ENCODE results near the gene TCN2.
"Not testable (repeated sequence)": the region's sequence is repeated elsewhere in the genome, so short reads cannot be mapped to it uniquely, and the experiment has no call there.

Gene TCN2

DNA sequence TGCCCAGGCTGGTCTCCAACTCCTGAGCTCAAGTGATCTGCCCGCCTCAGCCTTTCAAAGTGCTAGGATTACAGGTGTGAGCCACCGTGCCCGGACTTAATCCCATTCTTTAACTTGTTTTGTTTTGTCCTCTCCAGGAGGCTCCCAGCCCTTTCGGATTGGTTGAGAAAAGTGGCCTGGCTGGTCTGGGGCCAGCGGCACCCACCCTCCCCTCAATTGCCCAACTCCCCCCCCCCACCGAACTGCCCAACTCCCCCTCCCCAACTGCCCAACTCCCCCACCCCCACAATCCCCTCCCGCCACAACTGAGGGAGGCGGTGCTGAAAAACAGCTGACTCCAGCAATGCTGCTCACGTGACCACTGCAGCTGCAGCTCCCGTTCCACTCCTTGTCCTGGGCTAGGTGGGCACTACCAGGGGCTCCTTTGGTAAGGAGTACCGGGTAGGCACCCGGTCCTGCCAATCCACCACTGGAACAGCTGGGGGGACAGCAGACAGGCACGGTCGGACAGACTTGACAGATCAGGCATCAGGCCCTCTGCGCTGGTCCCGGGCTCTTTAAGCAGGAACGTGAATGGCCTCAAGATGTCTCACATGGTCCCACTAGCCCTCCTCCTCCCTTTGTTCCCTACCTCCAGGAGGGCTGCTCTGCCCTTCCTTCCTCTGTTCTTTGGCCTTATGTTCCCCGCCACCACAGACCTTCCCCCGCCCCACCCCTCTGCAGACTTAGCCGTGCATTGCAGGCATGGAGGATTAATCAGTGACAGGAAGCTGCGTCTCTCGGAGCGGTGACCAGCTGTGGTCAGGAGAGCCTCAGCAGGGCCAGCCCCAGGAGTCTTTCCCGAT lies at the start of gene TCN2:
TSS of gene TCN2 (plus strand) at position 720 of the 845 bp plus-strand sequence. CDS start 158 bp downstream, outside the sequence.
- peak; percentile 66 for DNase-seq

DNA sequence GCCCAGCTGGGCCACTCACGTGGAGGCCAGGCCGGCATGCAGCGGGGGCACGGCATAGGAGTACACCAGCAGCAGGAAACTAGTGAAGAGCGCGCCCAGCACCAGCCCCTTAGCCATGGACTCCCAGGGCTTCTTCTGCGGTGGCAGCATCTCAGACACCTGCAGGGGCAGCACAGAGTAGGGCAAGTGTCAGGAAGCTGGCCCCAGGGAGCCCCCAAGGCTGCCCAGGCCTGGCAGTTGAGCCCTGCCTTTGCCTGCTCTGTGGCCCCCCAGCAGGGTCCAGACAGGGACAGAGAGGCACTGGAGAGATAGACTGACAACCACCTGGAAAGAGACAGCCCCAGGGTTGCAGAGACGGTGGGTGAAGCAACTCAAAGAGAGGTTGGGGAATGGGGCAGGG lies 49.7 kb upstream of the TCN2 start:
- no peak for DNase-seq

DNA sequence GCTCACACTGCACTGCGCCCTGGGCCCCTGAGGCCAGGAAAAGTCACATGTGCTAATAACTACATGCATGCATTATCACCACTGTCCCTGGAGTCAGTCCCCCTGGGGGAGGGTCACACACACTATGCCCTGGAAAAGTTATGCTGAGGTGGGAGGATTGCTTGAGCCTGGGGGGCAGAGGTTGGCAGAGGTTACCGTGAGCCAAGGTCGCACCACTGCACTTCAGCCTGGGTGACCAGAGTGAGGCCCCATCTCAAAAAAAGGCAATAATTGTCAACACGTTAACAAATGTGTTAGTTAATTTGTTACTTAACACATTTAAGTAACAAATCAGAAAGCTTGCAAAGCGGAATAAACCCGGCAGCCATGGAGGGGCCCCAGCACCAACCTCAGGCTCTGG lies 47.1 kb upstream of the TCN2 start:
- no peak for DNase-seq

DNA sequence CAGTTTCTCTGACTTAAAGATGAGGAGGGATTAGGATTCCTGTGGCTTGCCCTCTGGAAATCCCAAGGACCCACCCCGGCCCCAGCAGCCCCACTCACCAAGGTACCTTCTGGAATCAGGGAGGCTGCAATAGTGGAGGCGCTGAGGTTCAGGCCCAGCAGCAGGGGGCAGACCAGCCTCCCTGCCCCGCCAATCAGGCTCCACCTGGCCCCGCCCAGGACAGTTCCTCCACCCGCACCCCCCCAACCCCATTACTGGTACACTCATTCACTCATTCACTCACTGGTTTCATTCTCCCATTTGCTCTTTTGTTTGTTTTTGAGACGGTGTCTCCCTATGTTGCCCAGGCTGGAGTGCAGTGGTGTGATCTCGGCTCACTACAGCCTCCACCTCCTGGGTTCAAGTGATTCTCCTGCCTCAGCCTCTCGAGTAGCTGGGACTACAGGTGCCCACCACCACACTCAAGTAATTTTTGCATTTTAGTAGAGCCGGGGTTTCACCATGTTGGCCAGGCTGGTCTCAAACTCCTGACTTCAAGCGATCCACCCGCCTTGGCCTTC lies 46.3 kb upstream of the TCN2 start:
- DNase-seq, result not testable (repeated sequence)

DNA sequence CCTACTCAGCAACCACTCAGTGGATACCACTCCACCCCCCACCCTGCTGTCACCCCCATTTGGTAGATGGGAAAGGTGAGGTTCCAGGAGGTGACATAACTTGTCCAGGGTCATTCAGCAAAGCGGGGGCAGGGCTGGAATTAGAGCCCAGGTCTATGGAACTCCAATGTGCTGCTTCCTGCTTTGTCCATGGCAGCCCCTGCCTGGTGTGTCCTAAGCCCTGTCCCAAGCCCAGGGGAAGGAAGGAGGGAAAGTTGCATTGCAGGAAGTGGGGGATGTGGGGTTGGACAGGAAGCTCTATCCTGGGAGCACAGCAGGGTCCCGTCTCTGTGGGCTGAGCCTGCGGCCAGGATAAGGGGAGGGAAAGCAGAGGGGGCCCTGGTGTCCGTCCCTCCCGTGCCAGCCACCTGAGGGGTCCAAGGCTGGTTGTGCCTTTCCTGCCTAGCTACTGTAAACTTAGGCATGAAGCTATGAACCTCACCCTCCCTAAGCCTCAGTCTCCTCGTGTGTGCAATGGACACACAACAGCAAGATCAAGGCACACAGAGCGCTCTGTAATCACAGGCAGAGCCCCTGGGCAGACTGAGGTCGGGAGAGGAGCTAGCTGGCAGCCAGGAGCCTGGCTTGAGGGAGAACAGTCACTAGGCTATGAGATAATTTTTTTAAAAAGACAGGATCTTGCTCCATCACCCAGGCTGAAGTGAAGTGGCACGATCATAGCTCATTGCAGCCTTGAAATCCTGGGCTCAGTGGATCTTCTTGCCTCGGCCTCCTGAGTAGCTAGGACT lies 45.4 kb upstream of the TCN2 start:
- DNase-seq, result no peak

DNA sequence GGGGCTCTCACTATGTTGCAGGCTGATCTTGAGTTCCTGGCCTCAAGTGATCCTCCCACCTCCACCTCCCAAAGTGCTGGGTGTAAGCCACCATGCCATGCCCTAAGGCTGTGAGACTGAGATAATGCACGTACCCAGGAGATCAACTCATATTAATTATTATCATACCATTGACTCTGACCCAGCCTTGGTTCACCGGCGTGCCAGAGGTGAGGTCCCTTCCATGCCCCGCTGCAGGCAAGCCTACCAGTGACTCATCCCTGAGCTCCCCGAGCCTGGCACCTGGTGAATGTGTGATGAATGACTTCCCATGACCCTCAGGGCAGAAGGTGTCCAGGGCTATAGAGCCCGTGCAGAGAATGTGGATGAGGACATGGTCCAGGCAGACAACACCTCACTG lies 44.6 kb upstream of the TCN2 start:
- no peak for DNase-seq

DNA sequence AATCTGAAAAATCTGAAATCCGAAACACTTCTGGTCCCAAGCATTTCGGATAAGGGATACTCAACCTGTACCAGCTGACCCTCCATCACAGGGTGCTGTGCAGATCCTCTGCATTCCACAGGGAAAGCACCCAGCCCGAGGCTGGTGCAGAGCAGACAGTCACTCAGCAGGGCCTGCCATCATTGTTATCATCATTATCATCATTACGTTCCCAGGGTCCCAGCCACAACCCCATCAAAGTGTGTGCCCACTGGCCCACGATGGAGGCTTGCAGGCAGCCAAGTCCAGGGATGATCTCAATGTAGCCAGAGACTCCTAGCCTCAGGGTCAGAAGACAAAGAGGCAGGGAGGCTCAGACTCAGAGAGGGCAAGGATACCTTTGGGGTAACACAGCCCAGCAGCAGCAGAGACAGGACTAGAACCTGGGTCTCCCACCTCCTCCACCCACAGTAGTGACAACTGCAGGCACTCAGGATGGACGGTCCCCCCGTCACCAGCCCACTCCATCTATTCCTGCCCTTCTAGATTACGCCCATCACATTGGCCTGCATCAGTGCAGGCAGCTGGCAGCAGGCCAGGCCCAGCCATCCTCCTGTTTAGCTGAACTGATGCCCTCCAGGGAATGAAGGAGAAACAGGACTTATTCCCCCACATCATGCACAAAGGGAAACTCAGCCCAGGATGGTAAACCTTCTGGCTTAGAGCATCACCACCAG lies 42.8 kb upstream of the TCN2 start:
- no peak for DNase-seq

DNA sequence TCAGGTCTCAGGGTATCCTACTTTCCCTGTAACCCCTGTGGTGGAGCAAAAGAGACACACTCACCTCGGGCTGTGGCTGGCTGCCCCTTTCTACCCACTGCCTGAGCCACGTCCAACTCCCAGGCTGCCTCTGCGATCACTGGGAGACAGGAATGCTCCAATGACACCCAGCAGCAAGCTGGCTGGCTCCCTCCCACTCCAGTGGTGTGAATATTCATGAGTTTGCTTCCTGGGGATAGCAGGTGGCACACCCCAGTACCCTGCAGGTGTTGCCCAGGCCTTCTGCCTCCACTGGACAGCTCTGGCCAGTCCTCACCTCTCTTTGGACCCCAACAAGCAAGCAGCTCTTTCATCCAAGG lies 42.2 kb upstream of the TCN2 start:
- no peak for DNase-seq

DNA sequence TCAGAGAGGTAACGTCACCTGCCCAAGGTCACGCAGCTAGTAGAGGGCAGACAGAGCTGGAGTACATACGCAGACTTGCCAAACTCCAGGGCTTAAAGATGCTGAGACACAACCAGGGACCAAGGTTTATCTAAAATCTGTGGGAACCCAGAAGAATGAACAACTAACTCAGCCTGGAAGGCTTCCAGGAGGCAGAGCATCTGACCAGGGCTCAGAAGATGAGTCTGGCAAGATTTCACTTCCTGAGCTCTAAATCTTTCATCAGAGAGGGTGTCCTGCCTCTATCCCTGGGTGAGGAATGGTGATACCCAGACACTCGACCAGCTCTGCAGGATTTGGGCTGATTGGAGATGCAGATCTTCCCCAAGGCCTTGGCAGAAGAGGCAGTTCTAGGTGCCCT lies 41.6 kb upstream of the TCN2 start:
- no peak for DNase-seq

DNA sequence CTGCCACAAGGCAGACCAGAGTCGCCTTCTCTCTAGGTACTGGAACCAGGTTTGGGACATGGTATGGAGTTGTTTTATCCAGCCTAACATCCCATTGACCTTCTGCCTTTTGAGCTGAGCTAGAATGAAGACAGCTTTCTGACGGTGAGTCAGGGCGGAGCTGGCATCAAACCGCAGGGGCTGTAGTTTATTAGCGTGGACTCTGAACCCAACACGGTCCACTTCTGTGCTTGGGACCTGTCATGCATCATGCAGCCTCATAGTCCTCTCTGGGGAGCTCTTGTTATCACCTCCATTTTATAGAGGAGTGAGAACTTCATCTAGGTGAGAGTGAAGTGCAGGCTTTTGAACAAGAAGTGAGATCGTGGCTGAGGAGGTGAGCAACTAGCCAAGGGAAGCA lies 40.8 kb upstream of the TCN2 start:
- no peak for DNase-seq

DNA sequence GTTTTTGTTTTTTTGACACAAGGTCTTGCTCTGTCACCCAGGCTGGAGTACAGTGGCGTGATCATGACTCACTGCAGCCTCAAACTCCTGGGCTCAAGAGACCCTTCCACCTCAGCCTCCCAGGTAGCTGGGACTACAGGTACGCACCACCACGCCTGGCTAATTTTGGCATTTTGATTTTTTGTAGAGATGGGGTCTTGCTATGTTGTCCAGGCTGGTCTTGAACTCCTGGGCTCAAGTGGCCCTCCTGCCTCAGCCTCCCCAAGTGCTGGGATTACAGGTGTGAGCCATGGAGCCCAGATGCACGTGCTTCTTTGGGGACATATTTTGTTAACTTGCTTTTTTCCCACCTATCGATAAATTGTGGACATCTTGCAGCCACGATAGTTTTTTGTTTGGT lies 39.7 kb upstream of the TCN2 start:
- not testable (repeated sequence) for DNase-seq

DNA sequence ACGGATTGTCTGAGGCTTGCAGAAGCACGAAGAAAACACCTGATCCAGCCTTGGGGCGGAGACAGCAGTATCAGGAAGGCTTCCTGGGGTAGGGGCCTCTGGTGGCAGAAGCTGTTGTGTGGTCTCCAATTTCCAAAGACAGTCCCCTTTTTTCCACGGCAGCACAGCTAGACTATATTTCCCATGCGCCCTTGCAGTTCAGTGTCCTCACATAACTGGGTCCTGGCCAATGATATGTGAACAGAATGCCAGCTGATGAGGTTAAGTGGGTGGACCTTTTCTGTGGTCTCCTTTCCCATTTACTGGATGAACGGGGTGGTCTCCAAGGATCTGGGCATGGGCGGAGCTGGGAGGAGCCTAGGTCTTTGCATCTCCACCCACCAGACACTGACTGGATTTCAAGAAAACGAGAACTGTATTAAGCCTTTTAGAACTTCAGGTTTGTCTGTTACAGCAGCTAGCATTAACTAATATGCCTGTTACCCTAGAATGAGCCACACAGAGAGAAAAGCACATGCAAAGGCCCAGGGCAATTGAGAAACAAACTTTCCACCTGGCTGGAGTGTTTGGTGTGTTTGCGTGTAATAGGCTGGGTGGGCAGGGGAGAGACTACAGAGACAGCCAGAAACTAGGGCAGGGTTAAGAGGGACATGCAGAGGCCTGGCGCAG lies 38.7 kb upstream of the TCN2 start:
- no peak for DNase-seq

DNA sequence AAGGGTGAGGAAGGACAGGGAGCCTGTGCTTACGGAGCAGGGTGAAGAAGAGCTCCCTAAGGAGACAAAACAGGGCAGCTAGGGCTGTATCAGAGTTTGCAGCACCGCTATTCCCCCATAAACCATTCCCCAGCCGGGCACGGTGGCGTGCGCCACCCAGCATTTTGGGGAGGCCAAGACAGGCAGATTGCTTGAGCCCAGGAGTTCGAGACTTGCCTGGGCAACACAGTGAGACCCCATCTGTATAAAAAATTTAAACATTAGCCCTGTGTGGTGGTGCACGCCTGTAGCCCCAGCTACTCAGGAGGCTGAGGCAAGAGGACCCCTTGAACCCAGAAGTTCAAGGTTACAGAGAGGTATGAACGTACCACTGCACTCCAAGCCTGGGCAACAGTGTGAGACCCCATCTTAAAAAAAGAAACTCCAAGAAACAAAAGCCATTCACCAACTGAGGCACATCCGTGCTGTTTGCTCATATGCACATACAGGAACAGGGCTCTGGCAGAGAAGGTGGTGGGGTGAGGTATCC lies 37.2 kb upstream of the TCN2 start:
- DNase-seq, result no peak

DNA sequence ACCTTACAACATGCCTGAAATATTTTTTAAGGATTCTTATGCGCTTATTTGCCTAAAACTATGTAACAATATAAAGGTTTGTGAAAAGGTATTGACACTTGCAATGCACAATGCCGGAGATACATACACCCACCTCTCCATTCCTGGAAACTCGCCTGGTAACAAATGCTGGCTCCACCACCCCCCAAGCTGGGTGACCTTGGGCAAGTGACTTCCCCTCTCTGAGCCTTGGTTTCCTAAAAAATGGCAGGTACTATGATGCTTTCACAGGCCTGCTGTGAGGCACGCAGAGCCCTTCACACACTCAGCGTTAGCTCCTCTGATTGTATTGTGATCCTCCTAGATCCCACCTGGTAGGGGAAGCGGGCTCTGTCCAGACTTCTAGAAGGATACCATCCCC lies 34.8 kb upstream of the TCN2 start:
- DNase-seq, result no peak

DNA sequence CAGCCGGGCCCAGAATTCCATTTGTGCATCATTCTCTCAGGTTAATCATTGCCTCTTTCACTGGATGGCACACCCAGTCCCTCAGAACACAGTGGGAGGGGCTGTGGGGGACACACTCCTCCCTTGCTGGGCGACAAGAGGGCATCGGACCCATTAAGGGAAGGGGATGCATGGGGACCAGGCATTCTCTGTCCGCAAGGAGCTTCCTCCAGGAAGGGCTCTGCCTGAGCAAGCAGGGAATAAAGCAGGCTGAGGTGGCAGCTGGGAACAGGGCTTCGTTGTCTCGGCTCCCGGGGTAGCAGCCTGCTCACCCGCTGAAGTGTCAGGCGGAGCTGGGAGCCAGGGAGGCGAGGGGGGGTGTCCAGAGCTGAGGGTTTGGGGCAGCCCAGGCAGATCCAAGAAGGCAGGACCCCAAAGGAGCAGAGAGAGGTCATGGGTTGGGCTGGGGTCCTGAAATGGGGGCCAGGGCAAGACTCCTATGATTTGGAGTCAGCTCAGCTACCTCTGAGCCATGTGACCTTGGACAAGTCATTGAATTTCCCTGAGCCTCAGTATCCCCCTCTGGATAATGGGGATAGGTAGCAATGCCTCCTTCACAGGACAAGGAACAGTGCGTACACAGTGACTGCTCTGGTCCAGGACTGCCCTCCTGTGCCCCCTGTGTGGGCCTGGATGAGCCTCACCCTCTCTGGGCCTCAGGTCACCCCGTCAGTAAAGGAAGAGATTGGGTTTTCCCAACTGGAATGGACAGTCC lies 34.0 kb upstream of the TCN2 start:
- no peak for DNase-seq

DNA sequence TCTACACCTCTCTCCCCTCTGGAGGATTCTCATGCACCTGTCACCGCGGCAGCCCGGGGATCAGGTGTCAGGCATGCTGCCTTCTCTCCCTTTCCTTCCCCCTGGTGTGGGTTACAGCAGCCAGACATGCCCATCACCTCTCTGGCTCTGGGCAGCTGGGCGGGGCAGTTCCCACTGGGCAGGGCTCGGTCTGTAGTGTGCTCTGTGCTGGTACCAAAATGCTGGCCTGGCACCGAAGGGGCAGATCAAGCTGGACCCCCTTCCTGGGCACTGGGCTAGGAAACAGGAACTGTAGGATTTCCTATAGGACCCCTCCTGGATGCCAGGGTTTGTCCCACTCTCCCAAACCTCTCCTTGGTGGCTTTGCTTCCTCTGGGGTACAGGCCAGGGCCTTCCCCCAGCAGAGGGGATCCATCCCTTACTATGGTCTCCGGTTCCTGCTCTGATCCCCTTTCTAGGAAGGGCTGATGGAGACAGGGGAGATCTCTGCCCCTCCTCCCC lies 33.3 kb upstream of the TCN2 start:
- no peak for DNase-seq

DNA sequence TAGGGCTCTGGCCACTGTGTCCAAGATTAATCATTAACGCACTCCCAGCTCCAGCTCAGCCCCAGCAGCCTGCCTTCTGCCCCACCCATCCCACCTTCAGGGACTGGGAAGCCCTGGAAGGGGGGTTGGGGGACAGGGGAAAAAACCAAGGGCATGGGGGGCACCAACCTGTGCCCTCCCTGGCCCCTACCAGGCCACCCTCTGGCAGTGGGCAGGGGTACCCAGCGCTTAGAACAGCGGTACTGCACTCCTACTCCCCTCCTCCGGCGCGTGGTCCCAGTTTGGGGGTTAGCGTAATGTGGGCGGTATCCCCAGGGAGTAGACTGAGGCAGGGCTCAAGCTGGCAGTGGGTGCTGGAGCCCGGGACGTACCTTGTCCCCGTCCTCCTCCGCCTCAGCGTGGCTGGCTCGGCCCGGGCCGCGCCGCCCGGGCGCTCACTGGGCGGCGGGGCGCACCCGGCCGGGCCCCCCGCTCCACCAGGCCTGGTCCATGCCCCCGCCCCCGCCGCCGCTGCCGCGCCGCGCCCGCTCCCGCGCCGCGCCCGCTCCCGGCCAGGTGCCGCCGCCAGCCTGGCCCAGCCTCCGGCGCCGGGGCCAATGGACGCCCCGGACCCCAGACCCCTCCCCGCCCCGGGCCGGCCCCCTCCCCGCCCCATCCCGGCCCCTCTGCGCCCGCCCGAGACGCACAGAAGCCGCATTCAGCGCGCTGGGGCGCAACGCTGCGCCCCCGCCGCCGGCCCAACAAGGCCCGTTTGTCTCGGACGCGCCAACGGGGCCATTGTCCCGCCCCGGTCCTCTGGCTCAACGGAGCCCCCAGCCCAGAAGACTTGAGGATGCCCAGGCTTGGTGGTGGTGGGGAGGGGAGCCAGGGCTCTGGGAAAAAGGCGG lies 32.6 kb upstream of the TCN2 start, which contains the start of gene GAL3ST1:
TSS of gene GAL3ST1 (minus strand) at position 571 of the 887 bp plus-strand sequence. CDS start 17,273 bp downstream, outside the sequence.
- DNase-seq, result no peak

DNA sequence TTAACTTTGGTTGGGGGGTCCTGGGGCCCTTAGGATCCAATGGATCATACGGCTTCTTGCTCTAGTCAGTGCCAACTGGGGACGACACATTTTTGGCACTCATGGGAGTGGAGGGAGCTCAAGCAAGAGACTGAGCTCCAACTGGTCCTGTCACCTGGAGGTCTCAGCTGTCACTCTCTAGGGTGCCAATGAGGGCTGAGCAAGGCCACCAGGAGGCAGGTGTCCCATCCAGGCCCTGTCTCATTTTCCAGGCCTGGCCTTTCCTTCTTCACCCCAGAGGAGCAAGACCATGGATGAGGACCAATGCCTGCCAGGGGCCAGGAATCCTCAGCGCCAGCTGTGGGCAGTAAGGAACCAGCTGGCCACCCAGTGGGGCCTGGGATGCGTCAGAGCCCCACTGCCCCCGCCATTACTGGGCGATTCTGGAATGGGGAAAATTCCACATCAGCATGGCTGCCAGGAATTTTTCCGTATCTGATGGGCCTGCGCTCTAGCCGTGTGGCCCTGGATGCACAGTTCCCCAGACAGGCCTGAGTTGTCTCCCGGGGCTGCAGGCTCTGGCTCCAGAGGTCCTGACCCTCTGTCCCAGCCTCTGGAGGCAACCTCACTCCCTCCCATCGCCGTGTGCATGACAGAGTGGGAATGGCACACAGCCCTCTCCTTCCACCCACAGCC lies 31.8 kb upstream of the TCN2 start:
- DNase-seq, result no peak

DNA sequence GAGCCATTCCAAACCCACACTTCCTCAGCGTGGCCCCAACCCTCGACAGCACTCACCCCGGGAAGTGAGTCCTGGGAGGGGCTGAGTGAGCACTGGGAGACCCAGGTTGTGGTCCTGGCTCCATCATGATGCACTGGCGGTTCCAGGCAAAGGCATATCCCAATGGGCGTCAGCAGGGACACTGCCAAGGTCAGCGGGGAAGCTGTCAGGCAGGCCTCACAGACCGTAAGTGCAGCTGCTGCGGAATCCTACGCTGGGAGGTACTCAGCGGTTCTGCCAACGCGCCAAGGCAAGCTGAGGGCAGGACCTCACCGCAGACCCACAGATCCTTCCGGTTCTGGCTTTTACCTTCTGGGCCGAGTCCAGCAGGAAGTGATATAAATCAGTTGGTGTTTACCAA lies 31.1 kb upstream of the TCN2 start:
- DNase-seq, result no peak

DNA sequence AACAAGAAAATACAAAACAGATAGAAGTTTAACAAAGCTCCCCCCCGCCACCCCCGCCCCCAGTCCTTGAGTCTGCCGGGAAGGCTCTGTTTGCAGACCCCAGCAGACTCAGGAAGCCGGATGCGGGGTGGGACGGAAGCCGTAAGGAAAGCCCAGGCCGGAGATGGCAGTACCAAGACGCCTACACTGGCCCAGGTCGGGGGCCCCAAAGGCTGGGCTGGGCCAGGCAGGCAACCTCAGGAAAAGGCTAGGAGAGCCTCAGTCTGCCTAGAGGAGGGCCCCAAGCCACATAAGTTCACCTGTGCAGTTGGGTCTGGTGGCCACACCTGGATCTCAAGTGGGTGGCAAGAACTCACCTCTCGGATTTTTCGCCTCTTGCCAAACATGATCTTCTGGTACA lies 28.5 kb upstream of the TCN2 start:
- DNase-seq, result no peak

All from activated CD8-positive, alpha-beta memory T cell treated with anti-CD3 and anti-CD28 coated beads, Interleukin-2, amount 50 U/mL, for 48 hours (primary cell).